Endodermal cell (in vitro differentiated cells): ENCODE results near the gene RGS19. TPM values are rescaled to one million over a fixed set of nuclear protein-coding genes. Genes with fewer than 3 reads are reported as not detected.
A peak's percentile ranks its signal among the peaks of the same experiment; 100 is the strongest.

Experiments used
- DNase-seq: peaks from one replicate; pipeline ENCODE4 v3.0.0-alpha.2; 2017
- H3K27ac ChIP-seq: 2 replicates; pipeline ENCODE4 v1.5.1; 2013; ENCODE audit warnings: mild to moderate bottlenecking, low read depth, low read length, moderate library complexity
- H3K27me3 ChIP-seq: 2 replicates; pipeline ENCODE4 v1.6.1; 2013; ENCODE audit warnings: mild to moderate bottlenecking, low read length, moderate library complexity; ENCODE audit not compliant: insufficient read depth, control insufficient read depth, poor library complexity, severe bottlenecking
- H3K36me3 ChIP-seq: 2 replicates; pipeline ENCODE4 v1.7.0; 2013; ENCODE audit warnings: mild to moderate bottlenecking, low read length, moderate library complexity; ENCODE audit not compliant: control insufficient read depth, insufficient read depth
- H3K4me1 ChIP-seq: one replicate; pipeline ENCODE4 v1.7.0; 2013; ENCODE audit warnings: low read length; ENCODE audit not compliant: control insufficient read depth, insufficient read depth
- H3K4me3 ChIP-seq: 2 replicates; pipeline ENCODE4 v1.5.1; 2013; ENCODE audit warnings: mild to moderate bottlenecking, low read length, moderate library complexity
- H3K9ac ChIP-seq: 2 replicates; pipeline ENCODE4 v1.6.1; 2013; ENCODE audit warnings: mild to moderate bottlenecking, low read length, moderate library complexity; ENCODE audit not compliant: poor library complexity, severe bottlenecking; ENCODE audit errors: extremely low read depth
- H3K9me3 ChIP-seq: 2 replicates; pipeline ENCODE4 v1.6.1; 2013; ENCODE audit warnings: mild to moderate bottlenecking, low read length, moderate library complexity; ENCODE audit not compliant: control insufficient read depth
- H3K27ac Mint-ChIP-seq: 2 replicates; pipeline ENCODE4 v1.8.0; 2020; ENCODE audit warnings: mixed read lengths
- H3K27me3 Mint-ChIP-seq: 2 replicates; pipeline ENCODE4 v1.8.0; 2021; ENCODE audit warnings: mild to moderate bottlenecking, mixed read lengths; ENCODE audit not compliant: insufficient read depth
- H3K36me3 Mint-ChIP-seq: 2 replicates; pipeline ENCODE4 v1.8.0; 2020; ENCODE audit warnings: low read depth, mixed read lengths
- H3K4me1 Mint-ChIP-seq: 2 replicates; pipeline ENCODE4 v1.8.0; 2020; ENCODE audit warnings: mixed read lengths
- H3K4me3 Mint-ChIP-seq: 2 replicates; pipeline ENCODE4 v1.8.0; 2020; ENCODE audit warnings: mild to moderate bottlenecking, moderate library complexity, mixed read lengths
- H3K9me3 Mint-ChIP-seq: 2 replicates; pipeline ENCODE4 v1.8.0; 2020; ENCODE audit warnings: mild to moderate bottlenecking, mixed read lengths
- CTCF ChIP-seq: fragments of 200-600 bp; sonication (generic); conservative IDR thresholded peaks from 2 replicates; pipeline ENCODE4 v1.5.0; 2021; ENCODE audit warnings: antibody characterized with exemption, mild to moderate bottlenecking
- WGBS, 2 experiments: methylation state at CpG; one replicate each; pipeline versions ENCODE4 v1.1.5 to v1.1.7; 2013; ENCODE audit warnings: missing lambda C conversion rate in 2 of 2, mixed read lengths in 1 of 2; ENCODE audit not compliant: insufficient coverage in 1 of 2, insufficient read length in 1 of 2; 5-methylcytosine and 5-hydroxymethylcytosine counted together
- total RNA-seq, 2 donors: library from RNA; stranded (reverse); fragmentation: NEBNext Ultra II Directional in 1 of 2; extraction: Animal tissue kit (Norgen Biotek cat#: 25700) in 1 of 2; gene quantifications; 2 replicates in 1 of 2; 3 replicates in 1 of 2; pipeline ENCODE4 v1.2.1, GENCODE V29; 2021

Gene RGS19
- total RNA-seq, 2 donors from 2014 or later: 14.6 to 15.8 TPM

DNA sequence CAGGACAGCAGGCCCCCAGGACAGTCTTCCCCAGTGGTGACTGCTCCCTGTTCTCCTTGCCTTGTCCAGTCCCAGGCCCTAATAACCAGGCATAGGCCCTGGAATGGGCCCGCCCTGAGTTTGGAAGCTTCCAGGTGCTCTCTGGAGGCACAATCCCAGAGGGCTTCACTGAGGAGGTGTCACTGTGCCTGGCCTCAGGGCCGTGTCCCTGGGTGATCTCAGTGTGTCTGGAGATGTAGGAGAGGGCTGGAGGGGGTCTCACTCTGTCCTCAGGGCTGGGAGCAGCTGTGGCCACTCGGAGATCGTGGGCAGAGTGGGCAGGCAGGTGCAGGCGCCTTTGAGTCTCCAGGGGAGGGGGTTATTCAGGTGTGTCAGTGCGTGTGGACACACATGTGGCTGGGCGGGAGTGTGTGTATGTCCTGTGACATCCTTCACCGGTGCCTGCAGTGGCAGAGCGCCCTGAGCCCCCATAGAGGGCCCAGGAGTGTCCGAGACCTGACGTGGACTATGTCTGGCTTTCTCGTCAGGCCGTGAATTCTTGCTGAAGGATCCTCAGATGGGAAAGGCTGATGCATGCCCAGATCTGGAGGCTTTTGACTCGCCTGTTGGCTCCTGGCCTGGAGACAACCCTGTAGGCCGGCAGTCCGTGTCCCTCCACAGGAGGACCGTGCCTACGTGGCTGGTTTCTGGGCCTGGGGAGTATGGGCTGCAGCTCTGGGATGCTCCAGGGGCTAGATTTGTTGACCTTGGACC, 33.5 kb upstream of the RGS19 start:
- H3K27ac Mint-ChIP-seq: no peak overlapping the region

DNA sequence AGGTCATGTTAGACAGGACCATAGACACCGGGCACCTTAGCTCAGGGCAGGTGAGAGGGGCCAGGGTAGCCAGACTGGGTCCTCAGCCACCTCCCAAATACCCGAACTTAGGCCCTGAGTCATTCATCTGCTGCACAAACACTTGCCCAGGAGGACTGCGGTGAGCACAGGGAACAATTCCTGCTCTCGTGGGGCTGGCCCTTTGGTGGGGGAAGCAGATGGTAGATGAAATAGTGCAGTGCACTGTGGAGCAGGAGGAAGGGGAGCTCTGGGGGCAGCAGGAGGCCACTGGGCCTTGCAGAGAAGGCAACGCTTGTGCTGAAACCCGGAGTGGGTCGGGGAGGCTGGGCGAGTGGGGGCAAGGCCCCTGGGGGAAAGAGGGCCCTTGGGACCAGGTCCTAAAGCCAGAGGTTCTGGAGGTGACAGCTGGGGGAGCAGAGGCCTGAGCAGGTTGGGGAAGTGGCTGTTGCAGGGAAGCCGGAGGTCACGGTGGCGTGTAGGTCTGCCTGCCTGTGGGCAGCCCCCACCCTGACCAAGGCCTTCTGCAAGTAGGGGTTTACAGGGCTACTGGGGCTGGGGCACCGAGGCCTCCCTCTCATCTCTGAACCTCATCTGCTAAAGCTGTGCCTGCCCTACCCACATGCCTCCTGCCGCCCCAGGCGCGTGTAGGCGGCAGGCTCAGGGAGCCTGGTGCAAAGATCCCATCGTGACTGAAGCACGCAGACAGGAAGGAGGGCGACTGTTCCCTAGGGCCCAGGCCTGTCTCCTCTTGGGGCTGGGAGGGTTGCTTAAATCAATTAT, 32.7 kb upstream of the RGS19 start:
- no peak overlapping the region for H3K27ac ChIP-seq
- TF ChIP-seq CTCF: no peak
- peak; percentile 32 for DNase-seq
- WGBS, 2 experiments: 89 to 94% methylated on average over 4 to 19 of the region's 19 CpGs
- H3K36me3 Mint-ChIP-seq: no peaks in the 10 kb centered on the region
- no peaks in the 10 kb centered on the region for H3K27me3 ChIP-seq
- H3K4me3 Mint-ChIP-seq: no peak overlapping the region
- H3K27me3 Mint-ChIP-seq: no peaks in the 10 kb centered on the region
- no peaks in the 10 kb centered on the region for H3K4me1 Mint-ChIP-seq
- H3K9ac ChIP-seq: no peak overlapping the region
- H3K36me3 ChIP-seq: no peaks in the 10 kb centered on the region
- H3K9me3 Mint-ChIP-seq: no peaks in the 10 kb centered on the region
- no peak overlapping the region for H3K4me3 ChIP-seq
- H3K27ac Mint-ChIP-seq: no peak overlapping the region
- no peaks in the 10 kb centered on the region for H3K9me3 ChIP-seq
- no peaks in the 10 kb centered on the region for H3K4me1 ChIP-seq

More for the DNA sequence above, 33.5 kb upstream of the RGS19 start:
- Histone ChIP-seq H3K27ac (no peak overlapping the region), H3K36me3 (no peaks in the 10 kb centered on the region), H3K27me3 (no peaks in the 10 kb centered on the region), H3K4me1 (no peaks in the 10 kb centered on the region), H3K4me3 (no peak overlapping the region), H3K9ac (no peak overlapping the region), H3K9me3 (no peaks in the 10 kb centered on the region)
- TF ChIP-seq CTCF: no peak
- 92 to 96% methylated on average over 9 to 18 of the region's 18 CpGs for WGBS, 2 experiments
- no peaks in the 10 kb centered on the region for H3K9me3 Mint-ChIP-seq
- peak; percentile 38 for DNase-seq
- no peaks in the 10 kb centered on the region for H3K36me3 Mint-ChIP-seq
- H3K4me1 Mint-ChIP-seq: no peaks in the 10 kb centered on the region
- no peak overlapping the region for H3K4me3 Mint-ChIP-seq
- no peaks in the 10 kb centered on the region for H3K27me3 Mint-ChIP-seq

DNA sequence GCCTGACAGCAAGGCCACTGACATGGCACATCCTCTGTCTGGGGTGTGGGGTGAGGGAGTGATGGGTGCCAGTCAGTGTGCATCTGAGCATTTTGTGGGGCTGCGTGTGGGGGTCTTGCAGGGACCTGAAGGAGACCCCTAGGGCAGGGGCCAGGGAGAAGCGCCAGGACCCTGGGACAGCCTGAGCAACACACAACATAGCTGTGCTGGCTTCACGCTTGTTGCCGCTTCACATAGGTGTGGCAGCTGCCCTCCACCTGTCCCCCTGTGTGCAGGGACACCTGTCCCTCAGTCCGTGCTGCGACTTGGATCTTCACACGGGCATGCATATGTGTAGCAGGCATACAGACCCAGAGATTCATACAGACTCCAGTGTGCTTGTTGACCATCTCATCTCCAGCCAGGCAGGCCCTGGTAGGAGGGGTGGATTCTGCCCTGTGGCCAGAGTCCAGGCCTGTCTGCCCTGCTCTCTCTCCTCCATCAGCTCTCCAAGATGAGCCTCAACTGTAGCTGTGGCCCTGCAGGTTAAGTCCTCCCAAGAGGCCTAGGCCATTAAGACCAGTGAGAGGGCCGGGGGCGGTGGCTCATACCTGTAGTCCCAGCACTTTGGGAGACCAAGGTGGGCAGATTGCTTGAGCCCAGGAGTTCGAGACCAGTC, 31.2 kb upstream of the RGS19 start:
- Histone ChIP-seq H3K9me3 (no peaks in the 10 kb centered on the region), H3K27me3 (no peaks in the 10 kb centered on the region), H3K4me3 (no peak overlapping the region), H3K9ac (no peak overlapping the region), H3K27ac (no peak overlapping the region), H3K36me3 (no peaks in the 10 kb centered on the region), H3K4me1 (no peaks in the 10 kb centered on the region)
- Mint-ChIP-seq H3K4me3 (no peak overlapping the region), H3K27me3 (no peaks in the 10 kb centered on the region), H3K27ac (no peak overlapping the region), H3K9me3 (no peaks in the 10 kb centered on the region), H3K4me1 (no peaks in the 10 kb centered on the region), H3K36me3 (no peaks in the 10 kb centered on the region)
- no peak for TF ChIP-seq CTCF
- WGBS, 2 experiments: 89 to 96% methylated on average over 7 to 10 of the region's 10 CpGs
- peak; percentile 30 for DNase-seq
